DLD1 (cell line): ENCODE results near the gene ADGRB3.
"Not testable (repeated sequence)": the region's sequence is repeated elsewhere in the genome, so short reads cannot be mapped to it uniquely, and the experiment has no call there.

ENCODE experiments used
- in situ Hi-C: cut with HindIII; loops from 2 replicates; pipeline ENCODE4 v1.10.0; 2017; ENCODE audit warnings: low sequenced_read_pairs

ADGRB3 gene

DNA sequence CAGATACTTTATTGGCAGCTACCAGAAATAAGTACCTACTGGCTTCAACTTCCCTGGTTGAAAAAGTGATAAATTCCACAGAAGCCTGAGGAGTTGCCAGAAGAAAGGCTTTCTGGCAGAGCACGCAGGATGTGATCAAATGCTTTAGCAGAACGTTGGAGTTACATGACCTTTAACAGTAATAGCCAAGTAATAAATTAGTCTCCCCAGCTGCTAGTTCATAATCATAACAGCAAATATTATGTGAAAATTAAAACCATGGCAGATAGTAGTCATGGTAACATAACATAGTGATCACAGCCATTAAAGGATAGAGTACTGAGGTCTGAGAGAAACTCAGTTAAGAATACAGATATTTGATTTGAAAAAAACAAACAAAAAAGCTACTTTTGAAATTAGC is 567.7 kb downstream of the ADGRB3 start:
- in situ Hi-C loops: no loop called here

DNA sequence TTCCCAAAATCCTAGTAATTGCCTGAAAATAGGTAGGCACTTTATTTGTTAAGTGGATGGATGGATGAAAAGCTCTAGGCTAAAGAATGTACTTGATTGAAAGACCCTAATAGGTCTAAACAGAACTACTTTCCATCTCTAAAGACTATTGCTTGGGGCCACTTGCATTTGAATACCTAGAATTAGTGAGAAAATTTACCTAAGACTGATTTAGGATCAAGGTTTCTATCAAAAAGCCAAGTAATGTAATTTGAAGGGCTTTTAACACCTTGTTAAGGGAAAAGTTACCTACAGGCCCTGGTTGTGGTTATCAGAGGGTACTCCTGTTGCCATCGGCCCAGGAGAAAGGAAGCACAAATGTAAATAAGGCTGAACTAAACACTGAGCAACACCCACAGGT is 581.0 kb downstream of the ADGRB3 start:
- in situ Hi-C loops: no loop called here

GRCh38 chr6:69217343-69217742 is 582.3 kb downstream of the ADGRB3 start:
- in situ Hi-C loops: no loop called here

GRCh38 chr6:69220375-69220774 is 585.3 kb downstream of the ADGRB3 start:
- in situ Hi-C loops: no loop called here

GRCh38 chr6:69232008-69232407 is 596.9 kb downstream of the ADGRB3 start:
- in situ Hi-C loops: no loop called here

DNA sequence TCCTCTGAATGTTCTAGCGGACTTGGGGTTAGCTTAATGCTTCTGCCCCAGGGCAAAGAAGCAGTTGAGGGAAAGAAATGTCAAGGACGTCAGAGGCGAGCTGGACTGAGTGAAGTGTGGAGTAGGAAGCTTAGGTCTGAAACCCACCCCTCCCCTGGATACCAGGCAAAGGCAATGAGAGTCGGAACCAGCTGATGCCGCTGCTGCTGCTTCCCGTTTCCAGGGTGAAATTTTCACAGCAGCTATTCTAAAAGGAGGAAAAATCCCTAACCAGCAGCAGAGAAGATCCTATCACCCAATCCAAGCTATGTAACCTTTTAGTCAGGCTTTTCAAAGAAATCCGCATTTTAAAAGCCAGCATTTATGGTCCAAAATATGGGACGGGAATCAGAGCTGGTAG is 597.4 kb downstream of the ADGRB3 start:
- in situ Hi-C loops: no loop called here

- in situ Hi-C loops: no loop called here
Measured at GRCh38 chr6:69232911-69233448, 597.9 kb downstream of the ADGRB3 start.

GRCh38 chr6:69238067-69238466 is 603.0 kb downstream of the ADGRB3 start:
- in situ Hi-C loops: no loop called here

GRCh38 chr6:69246983-69247382 is 611.9 kb downstream of the ADGRB3 start:
- in situ Hi-C loops: no loop called here

DNA sequence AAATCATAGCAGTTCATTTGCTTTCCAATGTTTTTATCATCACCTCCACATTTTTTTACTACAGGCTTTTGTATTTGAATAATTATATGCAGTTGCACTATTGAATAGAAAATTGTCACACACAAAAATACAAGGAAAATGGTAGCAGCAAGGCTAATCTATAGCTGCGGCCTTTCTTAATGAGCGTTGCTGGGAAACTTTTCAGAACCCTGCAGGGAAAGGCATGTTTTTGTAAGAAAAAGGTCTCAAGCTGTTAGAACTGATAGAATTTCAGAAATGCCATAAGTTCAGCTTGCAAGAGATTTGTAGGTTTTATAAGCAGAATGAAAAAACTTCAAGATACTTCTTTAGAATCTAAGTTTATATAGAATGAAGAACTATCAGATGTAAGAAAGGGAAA is 625.9 kb downstream of the ADGRB3 start:
- in situ Hi-C loops: no loop called here

DNA sequence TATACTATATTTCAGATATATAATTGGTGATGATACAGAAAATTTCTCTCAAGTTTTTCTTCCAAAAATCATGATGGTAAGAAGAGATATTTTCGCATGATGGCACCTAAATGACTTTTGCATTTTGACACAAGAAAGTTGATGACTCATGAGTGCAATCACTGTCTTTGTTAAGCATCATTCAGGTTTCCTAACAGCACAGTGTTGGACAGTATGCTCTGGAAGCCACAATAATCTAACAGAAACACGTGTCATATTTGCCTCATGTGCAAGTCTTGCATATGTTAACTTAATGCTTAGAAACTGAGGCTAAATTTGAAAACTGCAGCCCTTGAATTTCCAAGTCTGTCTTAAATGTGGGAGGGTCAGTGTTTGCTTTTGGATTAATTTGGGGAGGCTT is 628.2 kb downstream of the ADGRB3 start:
- in situ Hi-C loops: no loop called here

DNA sequence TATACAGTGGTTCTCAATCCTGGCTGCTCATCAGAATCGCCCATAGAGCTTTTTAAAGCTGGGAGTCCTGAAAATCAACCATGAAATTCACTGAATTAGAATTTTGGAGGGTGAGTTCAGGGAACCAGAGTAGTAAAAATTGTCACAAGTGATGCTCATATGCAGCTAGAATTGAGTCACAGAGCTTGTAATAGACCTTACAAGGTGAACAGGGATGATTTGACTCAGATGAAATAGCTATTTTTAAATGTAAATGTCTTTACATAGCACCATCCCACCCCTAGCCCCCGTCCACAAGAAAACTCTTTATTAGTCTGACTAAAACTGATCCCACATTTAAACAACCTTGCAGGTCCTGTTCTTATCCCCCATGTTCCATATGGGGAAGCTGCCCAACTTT is 630.0 kb downstream of the ADGRB3 start:
- in situ Hi-C loops: no loop called here

GRCh38 chr6:69265706-69266105 is 630.6 kb downstream of the ADGRB3 start:
- in situ Hi-C loops: no loop called here

GRCh38 chr6:69276204-69276603 is 641.1 kb downstream of the ADGRB3 start:
- in situ Hi-C loops: no loop called here

DNA sequence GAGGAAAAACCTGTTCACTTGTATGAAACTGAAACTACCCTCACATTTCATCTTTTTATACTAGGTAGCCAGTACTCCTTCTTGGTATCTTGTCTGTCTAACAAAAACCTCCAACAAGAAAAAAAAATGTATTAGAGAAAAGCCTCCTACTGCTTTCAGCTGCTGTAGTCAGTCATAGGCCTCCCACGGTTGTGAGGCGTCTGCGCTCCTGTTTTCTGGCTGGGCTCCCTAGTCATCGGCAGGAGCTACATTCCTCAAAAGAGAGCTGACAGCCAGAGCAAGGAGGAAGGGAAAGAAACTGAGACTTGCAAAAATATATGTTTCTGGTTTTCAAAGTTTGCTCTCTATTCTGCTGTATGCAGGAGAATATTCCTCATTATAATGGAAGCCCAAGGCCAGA is 644.7 kb downstream of the ADGRB3 start:
- in situ Hi-C loops: no loop called here

DNA sequence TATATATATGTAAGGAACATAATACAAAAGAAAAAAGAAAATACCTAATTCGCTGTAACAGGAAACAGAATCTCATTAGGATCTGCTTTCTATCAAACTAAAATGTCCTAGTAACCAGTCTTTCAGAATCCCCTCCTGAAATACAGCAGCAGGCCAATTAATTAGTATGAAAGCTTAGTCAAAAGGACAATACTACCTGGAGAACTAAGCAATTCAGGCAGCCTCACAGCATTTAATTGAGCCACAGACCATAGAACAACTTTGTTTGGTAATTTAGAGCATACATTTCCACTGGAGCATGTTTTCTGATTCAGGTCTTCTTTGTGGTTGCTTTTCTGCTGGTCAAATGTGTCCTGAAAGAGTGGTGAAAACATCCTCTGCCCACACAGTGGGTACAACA is 645.8 kb downstream of the ADGRB3 start:
- in situ Hi-C loops: no loop called here

GRCh38 chr6:69284176-69284730 is 649.2 kb downstream of the ADGRB3 start:
- in situ Hi-C loops: no loop called here

GRCh38 chr6:69285054-69285453 is 650.0 kb downstream of the ADGRB3 start:
- in situ Hi-C loops: no loop called here

GRCh38 chr6:69286331-69286730 is 651.2 kb downstream of the ADGRB3 start:
- in situ Hi-C loops: no loop called here

GRCh38 chr6:69288198-69288597 is 653.1 kb downstream of the ADGRB3 start:
- in situ Hi-C loops: not testable (repeated sequence)

GRCh38 chr6:69289689-69290495 is 654.8 kb downstream of the ADGRB3 start:
- in situ Hi-C loops: no loop called here

- in situ Hi-C loops: no loop called here
Measured at GRCh38 chr6:69293471-69293870, 658.4 kb downstream of the ADGRB3 start.
